GM23338 (cell line): ENCODE data around the gene WWOX.

ENCODE experiments used
- EZH2 ChIP-seq: fragments of 200-600 bp; sonication (generic); IDR thresholded peaks from one replicate; pipeline ENCODE4 v1.8.0; 2017; ENCODE audit warnings: antibody characterized with exemption, mild to moderate bottlenecking, low read depth; ENCODE audit not compliant: unreplicated experiment
- EZH2phosphoT487 ChIP-seq: fragments of 200-600 bp; sonication (generic); IDR thresholded peaks from one replicate; pipeline ENCODE4 v1.8.1; 2018; ENCODE audit warnings: antibody characterized with exemption; ENCODE audit not compliant: unreplicated experiment
- POLR2AphosphoS5 ChIP-seq: IDR thresholded peaks from 2 replicates; pipeline ENCODE4 v1.6.1; 2016; ENCODE audit warnings: antibody characterized with exemption, low read depth
- TF ChIP-seq, protein P1 (sequence below): IDR thresholded peaks from one replicate; pipeline ENCODE4 v1.6.1; 2018; ENCODE audit warnings: antibody characterized with exemption; ENCODE audit not compliant: unreplicated experiment
- TF ChIP-seq, protein P2 (sequence below), 2 experiments: fragments of 200-600 bp in 1 of 2; sonication (generic) in 1 of 2; conservative IDR thresholded peaks; 2 replicates each; pipeline versions ENCODE4 v1.5.1 to v1.6.1; 2016 to 2017; ENCODE audit warnings: antibody characterized with exemption in 2 of 2, low read depth in 2 of 2, mild to moderate bottlenecking in 2 of 2, moderate library complexity in 1 of 2

- TF ChIP-seq, protein P1, sequence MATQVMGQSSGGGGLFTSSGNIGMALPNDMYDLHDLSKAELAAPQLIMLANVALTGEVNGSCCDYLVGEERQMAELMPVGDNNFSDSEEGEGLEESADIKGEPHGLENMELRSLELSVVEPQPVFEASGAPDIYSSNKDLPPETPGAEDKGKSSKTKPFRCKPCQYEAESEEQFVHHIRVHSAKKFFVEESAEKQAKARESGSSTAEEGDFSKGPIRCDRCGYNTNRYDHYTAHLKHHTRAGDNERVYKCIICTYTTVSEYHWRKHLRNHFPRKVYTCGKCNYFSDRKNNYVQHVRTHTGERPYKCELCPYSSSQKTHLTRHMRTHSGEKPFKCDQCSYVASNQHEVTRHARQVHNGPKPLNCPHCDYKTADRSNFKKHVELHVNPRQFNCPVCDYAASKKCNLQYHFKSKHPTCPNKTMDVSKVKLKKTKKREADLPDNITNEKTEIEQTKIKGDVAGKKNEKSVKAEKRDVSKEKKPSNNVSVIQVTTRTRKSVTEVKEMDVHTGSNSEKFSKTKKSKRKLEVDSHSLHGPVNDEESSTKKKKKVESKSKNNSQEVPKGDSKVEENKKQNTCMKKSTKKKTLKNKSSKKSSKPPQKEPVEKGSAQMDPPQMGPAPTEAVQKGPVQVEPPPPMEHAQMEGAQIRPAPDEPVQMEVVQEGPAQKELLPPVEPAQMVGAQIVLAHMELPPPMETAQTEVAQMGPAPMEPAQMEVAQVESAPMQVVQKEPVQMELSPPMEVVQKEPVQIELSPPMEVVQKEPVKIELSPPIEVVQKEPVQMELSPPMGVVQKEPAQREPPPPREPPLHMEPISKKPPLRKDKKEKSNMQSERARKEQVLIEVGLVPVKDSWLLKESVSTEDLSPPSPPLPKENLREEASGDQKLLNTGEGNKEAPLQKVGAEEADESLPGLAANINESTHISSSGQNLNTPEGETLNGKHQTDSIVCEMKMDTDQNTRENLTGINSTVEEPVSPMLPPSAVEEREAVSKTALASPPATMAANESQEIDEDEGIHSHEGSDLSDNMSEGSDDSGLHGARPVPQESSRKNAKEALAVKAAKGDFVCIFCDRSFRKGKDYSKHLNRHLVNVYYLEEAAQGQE = no peak
- TF ChIP-seq, protein P2, sequence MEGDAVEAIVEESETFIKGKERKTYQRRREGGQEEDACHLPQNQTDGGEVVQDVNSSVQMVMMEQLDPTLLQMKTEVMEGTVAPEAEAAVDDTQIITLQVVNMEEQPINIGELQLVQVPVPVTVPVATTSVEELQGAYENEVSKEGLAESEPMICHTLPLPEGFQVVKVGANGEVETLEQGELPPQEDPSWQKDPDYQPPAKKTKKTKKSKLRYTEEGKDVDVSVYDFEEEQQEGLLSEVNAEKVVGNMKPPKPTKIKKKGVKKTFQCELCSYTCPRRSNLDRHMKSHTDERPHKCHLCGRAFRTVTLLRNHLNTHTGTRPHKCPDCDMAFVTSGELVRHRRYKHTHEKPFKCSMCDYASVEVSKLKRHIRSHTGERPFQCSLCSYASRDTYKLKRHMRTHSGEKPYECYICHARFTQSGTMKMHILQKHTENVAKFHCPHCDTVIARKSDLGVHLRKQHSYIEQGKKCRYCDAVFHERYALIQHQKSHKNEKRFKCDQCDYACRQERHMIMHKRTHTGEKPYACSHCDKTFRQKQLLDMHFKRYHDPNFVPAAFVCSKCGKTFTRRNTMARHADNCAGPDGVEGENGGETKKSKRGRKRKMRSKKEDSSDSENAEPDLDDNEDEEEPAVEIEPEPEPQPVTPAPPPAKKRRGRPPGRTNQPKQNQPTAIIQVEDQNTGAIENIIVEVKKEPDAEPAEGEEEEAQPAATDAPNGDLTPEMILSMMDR (conservative IDR thresholded peaks at IDR 0.05; ENCODE audit: low read depth in 2 of 2) = no peak
- TF ChIP-seq POLR2AphosphoS5 (no peak), EZH2phosphoT487 (no peak), EZH2 (no peak)
These were observed 607.2 kb downstream of the WWOX start for GRCh38 chr16:78706637-78707036.
